GM12891 (cell line): Measurements from ENCODE around the gene KLF3.

Experiments
- POLR2A ChIP-seq: IDR thresholded peaks from 2 replicates; pipeline ENCODE4 v1.6.1; 2011; ENCODE audit warnings: low read depth, low read length, control low read depth
- POLR2AphosphoS5 ChIP-seq: IDR thresholded peaks from 2 replicates; pipeline ENCODE4 v1.6.1; 2011; ENCODE audit warnings: low read depth, low read length, control low read depth
- SPI1 ChIP-seq: IDR thresholded peaks from 2 replicates; pipeline ENCODE4 v1.6.1; 2011; ENCODE audit warnings: low read depth, low read length, control low read depth
- TAF1 ChIP-seq: IDR thresholded peaks from 2 replicates; pipeline ENCODE4 v1.6.1; 2011; ENCODE audit warnings: low read depth, low read length, control low read depth

DNA sequence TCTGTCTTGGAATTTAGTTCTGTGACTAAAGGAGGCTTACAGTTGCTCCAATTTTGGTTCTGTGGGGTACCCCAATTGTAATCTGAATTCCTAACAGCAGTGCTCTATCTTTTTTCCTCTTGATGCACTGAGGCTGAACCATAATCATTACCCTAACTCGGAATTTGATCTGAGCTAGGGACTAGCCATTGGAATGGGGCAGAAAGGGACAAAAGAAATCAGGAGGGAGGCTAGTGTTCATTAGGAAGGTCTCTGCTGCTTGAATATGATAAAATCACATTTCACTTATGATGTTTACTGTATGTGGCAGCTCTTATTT, 2.7 kb downstream of the KLF3 start:
- TF ChIP-seq POLR2AphosphoS5: no peak; the same call in 1 of the 2 replicates
- no peak for TF ChIP-seq POLR2A
- TF ChIP-seq TAF1: no peak
- no peak for TF ChIP-seq SPI1
